RWPE1 (cell line): Measurements from ENCODE around the gene AMOTL1.
A peak's percentile ranks its signal among the peaks of the same experiment; 100 is the strongest.

Experiments used
- CTCF ChIA-PET: fragments of 350-600 bp; sonication (Branson Sonifier 250); formaldehyde crosslinking; extraction: SDS; loops from one replicate; lab custom pipeline; 2021; lab: Yijun Ruan, JAX
- POLR2A ChIA-PET: fragments of 400-600 bp; formaldehyde crosslinking; extraction: SDS; loops from one replicate; lab custom pipeline; 2020; ENCODE audit warnings: antibody characterized with exemption; ENCODE audit not compliant: low non-redundant PET; lab: Yijun Ruan, JAX
- DNase-seq: peaks from one replicate; pipeline ENCODE4 v3.0.0; 2012; ENCODE audit warnings: low spot score
- H3K27ac ChIP-seq: fragments of 450-650 bp; 2 replicates; pipeline ENCODE4 v1.5.1; 2017
- CTCF ChIP-seq: fragments of 450-650 bp; conservative IDR thresholded peaks from 2 replicates; pipeline ENCODE4 v1.5.1; 2017; ENCODE audit warnings: low read depth, mild to moderate bottlenecking

Gene AMOTL1

DNA sequence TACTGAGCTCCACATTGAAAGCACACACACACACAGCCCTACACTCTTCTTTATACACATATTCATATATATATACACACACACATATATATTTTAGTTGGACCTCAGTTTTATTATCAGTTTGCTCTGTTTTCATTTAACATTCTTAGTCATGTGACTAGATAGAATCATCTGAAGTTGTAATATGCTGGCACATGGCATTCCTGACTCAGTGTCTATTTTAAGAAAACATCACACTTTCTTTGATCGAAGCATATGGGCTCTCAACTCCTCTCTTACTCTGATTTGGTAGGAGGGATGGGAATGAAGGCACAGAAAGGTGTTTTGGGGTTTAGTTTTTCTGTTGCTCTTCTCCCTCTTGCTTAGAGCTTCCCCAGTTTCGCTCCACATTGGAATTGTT is 24.8 kb downstream of the AMOTL1 start:
- DNase-seq, result no peak
- no peak overlapping the region for H3K27ac ChIP-seq
- no peak for TF ChIP-seq CTCF
- ChIA-PET POLR2A (no interaction called here), CTCF (interaction anchor here (1.5 kb wide), 1 partner anchor 170 kb away, joined by 3 read pairs; no protein-coding TSS in a partner anchor)

DNA sequence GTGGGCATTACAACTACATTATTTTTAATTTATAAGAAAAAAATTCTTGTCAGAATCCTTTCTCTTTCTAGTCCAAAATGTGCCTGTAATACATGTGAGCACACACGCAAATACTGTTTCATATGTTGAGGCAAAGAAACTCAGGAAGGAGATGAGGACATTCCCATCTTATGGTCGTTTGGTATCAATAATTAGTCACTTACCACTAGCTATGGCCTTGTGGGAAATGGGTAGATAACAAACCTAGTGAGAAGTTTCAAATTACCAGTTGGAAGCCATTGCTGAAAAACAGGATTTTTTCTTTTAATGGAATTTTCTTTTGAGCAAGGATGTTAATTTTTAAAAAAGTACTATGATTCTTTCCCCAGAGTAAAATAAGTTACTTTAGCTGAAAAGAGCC is 25.7 kb downstream of the AMOTL1 start:
- DNase-seq, result no peak
- ChIA-PET CTCF (interaction anchor here (1.8 kb wide), 1 partner anchor 8 kb away, joined by 5 read pairs; no protein-coding TSS in a partner anchor), POLR2A (interaction anchor here (0.5 kb wide), 1 partner anchor 17 kb away, joined by 5 read pairs; no protein-coding TSS in a partner anchor)
- peak overlapping the region; percentile 67; the same call in 1 of the 2 replicates for H3K27ac ChIP-seq
- TF ChIP-seq CTCF, result no peak

DNA sequence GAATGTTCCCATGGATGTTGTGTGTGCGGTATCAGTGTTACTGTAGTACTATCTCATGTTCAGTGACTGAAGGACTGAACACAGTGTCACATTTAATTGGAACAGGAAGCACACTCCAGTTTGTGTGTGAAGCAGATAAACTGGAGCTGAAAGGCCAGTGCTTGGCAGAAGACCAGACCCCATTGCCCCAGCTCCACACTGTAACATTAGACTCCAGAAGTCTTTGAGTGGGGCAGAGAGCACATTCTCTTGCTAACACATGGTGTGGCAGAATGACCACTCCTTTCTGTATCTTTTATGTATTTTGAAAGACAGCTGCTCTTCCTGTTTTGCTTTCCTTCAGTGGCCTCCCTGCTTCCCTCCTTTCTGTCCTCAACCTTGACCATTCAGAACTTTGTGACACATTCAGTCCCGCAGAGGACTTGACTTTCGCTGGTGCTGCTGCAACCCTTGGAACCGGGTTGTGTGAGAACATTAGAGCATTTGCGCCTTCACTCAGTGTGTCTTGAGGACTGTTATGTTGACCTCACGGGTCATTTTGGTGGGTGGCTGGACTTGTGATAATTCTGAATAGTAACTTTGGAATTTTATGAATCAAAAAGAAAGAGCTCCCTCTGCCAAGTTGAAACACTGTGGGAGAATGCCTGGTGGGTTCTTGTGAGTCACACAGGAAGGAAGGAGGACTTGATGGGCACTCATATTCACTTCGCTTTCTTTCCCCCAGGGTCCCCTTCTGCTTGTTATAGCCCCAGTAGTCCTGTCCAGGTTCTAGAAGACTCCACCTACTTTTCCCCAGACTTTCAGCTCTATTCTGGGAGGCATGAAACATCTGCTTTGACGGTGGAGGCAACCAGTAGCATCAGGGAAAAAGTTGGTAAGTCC is 26.4 kb downstream of the AMOTL1 start:
- peak; percentile 74 for DNase-seq
- H3K27ac ChIP-seq, result peak overlapping the region; percentile 67

DNA sequence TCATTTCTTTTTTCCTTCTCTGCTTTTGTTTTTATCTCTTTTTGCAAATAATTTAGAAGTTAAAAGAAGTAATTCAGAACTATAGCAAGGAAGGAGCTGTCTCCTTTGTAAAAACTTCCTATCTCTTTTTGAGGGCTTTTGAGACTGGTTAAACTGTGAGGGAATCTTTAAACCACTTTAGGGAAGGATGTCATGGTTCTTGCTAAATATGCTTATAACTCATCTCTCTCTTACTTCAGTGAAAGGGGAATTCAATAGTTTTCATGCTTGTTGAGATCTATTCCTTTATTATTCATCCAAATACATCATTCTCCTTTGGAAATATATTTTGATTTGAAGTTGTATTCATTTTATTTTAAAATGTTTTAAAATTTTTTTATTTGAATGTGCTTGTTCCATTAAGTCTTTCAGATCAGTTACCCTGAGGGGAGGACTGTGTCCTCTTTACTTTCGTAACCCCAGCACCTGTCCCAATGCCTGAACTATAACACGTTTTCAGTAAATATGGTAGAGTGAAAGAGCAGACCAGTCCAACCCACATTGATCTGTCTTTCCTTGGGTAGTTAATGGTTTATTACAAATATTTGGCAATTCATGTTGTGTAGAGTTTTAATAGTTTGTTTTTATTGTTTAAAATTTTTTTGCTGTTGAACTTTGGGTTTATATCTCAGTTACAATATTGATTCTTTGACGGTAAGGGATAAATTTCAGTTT is 27.5 kb downstream of the AMOTL1 start:
- CTCF ChIA-PET, result interaction anchor here (1.8 kb wide), 1 partner anchor 10 kb away, joined by 5 read pairs; no protein-coding TSS in a partner anchor
- no peak for TF ChIP-seq CTCF
- POLR2A ChIA-PET, result no interaction called here
- no peak overlapping the region for H3K27ac ChIP-seq
- DNase-seq, result no peak

More for the DNA sequence above, 26.4 kb downstream of the AMOTL1 start:
- POLR2A ChIA-PET, result interaction anchor here (0.5 kb wide), 1 partner anchor 16 kb away, joined by 5 read pairs; no protein-coding TSS in a partner anchor
- CTCF ChIA-PET, result interaction anchor here (1.8 kb wide), 1 partner anchor 9 kb away, joined by 5 read pairs; no protein-coding TSS in a partner anchor
- no peak for TF ChIP-seq CTCF

DNA sequence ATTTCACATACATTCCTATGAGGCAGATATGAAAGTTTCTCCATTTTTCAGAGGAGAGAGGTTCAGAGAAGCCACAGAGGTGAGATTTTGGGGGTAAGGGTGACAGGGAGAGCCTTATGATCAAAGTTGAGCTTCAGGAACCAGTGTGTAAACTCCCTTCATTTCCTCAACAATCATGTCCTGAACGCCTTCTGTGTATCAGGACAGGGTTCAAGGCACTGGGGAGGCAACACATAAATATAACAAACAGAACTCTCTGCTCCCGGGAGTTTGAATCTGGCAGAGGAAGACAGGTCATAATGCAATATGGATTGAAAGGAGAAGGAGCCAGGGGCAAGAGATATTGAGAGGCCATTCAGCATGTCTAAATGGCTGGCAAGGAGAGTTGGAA is 28.0 kb downstream of the AMOTL1 start:
- no peak for DNase-seq
- CTCF ChIA-PET, result no interaction called here
- POLR2A ChIA-PET, result no interaction called here

More for the DNA sequence above, 28.0 kb downstream of the AMOTL1 start:
- TF ChIP-seq CTCF, result no peak
- no peak overlapping the region for H3K27ac ChIP-seq
